MM.1S (cell line): Measurements from ENCODE around the gene EPB41L2.

Experiments used
- DNase-seq: peaks from one replicate; pipeline ENCODE4 v3.0.0-alpha.2; 2015
- H2AFZ ChIP-seq: fragments of 300-600 bp; sonication (generic); 2 replicates; pipeline ENCODE4 v1.6.0; 2016; ENCODE audit warnings: antibody characterized with exemption, low read length
- H3F3A ChIP-seq: fragments of 300-600 bp; sonication (generic); 2 replicates; pipeline ENCODE4 v1.6.1; 2016; ENCODE audit warnings: mild to moderate bottlenecking, antibody characterized with exemption, low read length, moderate library complexity, mixed read lengths; ENCODE audit not compliant: insufficient read depth
- H3K27ac ChIP-seq: fragments of 300-600 bp; sonication (generic); 2 replicates; pipeline ENCODE4 v1.5.1; 2016; ENCODE audit warnings: mild to moderate bottlenecking, low read length
- H3K27me3 ChIP-seq: fragments of 300-600 bp; sonication (generic); replicated peaks from 2 replicates; pipeline ENCODE4 v1.6.0; 2016; ENCODE audit warnings: low read length; ENCODE audit not compliant: insufficient read depth
- H3K36me3 ChIP-seq: fragments of 300-600 bp; sonication (generic); replicated peaks from 2 replicates; pipeline ENCODE4 v1.6.1; 2016; ENCODE audit warnings: mild to moderate bottlenecking, low read length, mixed read lengths; ENCODE audit not compliant: insufficient read depth
- H3K4me1 ChIP-seq: fragments of 300-600 bp; sonication (generic); 2 replicates; pipeline ENCODE4 v1.6.1; 2016; ENCODE audit warnings: low read length, mixed read lengths
- H3K4me2 ChIP-seq: fragments of 300-600 bp; sonication (generic); 2 replicates; pipeline ENCODE4 v1.6.0; 2016; ENCODE audit warnings: low read depth, low read length
- H3K4me3 ChIP-seq: fragments of 300-600 bp; sonication (generic); 2 replicates; pipeline ENCODE4 v1.5.1; 2016; ENCODE audit warnings: low read length, mixed read lengths
- H3K79me2 ChIP-seq: fragments of 300-600 bp; sonication (generic); 2 replicates; pipeline ENCODE4 v1.6.1; 2016; ENCODE audit warnings: mixed run types, low read length, mixed read lengths
- H3K9ac ChIP-seq: fragments of 300-600 bp; sonication (generic); 2 replicates; pipeline ENCODE4 v1.6.1; 2016; ENCODE audit warnings: low read length, mixed read lengths
- H3K9me2 ChIP-seq: fragments of 300-600 bp; sonication (generic); replicated peaks from 2 replicates; pipeline ENCODE4 v1.6.1; 2016; ENCODE audit warnings: mild to moderate bottlenecking, low read length, mixed read lengths; ENCODE audit not compliant: insufficient read depth
- H3K9me3 ChIP-seq: fragments of 300-600 bp; sonication (generic); replicated peaks from 2 replicates; pipeline ENCODE4 v1.6.1; 2016; ENCODE audit warnings: mild to moderate bottlenecking, low read length, mixed read lengths; ENCODE audit not compliant: insufficient read depth
- H4K20me1 ChIP-seq: fragments of 300-600 bp; sonication (generic); 2 replicates; pipeline ENCODE4 v1.6.1; 2016; ENCODE audit warnings: mild to moderate bottlenecking, low read length, moderate library complexity, mixed read lengths; ENCODE audit not compliant: insufficient read depth
- EZH2 ChIP-seq: fragments of 300-600 bp; sonication (generic); optimal IDR thresholded peaks from 2 replicates; pipeline ENCODE3; 2017; ENCODE audit warnings: low read depth, mild to moderate bottlenecking, antibody characterized with exemption, low read length, mixed read lengths
- EZH2phosphoT487 ChIP-seq: fragments of 300-600 bp; sonication (generic); IDR thresholded peaks from 2 replicates; pipeline ENCODE4 v1.6.1; 2018; ENCODE audit warnings: antibody characterized with exemption, low read length
- TF ChIP-seq, protein P1 (sequence below): fragments of 300-600 bp; sonication (generic); IDR thresholded peaks from 2 replicates; pipeline ENCODE4 v1.5.1; 2016; ENCODE audit warnings: antibody characterized with exemption, low read length, mixed read lengths

The EPB41L2 gene

DNA sequence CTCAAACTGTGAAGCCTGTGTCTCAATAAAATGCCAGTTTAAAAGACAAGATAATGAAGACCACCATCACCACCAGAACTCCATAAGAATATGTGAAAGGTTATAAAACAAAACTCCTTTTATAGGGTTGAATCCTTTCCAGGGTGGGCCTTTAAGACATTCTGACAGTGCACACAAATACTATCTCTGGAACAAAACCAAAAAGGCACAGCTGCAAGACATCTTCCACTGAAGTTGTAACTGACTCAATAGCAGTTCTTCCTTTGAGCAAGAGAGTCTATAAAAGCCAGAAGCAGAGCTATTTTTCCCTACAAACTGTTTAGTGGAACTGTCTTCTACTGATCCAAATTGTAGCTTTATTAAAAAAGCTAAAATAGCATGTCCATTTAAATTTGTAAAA is 81.6 kb downstream of the EPB41L2 start:
- H3K4me3 ChIP-seq, result no peak overlapping the region
- no peaks in the 10 kb centered on the region for H3K79me2 ChIP-seq
- no peaks in the 10 kb centered on the region for H3K9me2 ChIP-seq
- H3K9ac ChIP-seq, result no peak overlapping the region
- no peaks in the 10 kb centered on the region for H3F3A ChIP-seq
- no peaks in the 10 kb centered on the region for H4K20me1 ChIP-seq
- H3K27ac ChIP-seq, result no peak overlapping the region
- no peak overlapping the region for H2AFZ ChIP-seq
- H3K27me3 ChIP-seq, result no peaks in the 10 kb centered on the region
- H3K9me3 ChIP-seq, result no peaks in the 10 kb centered on the region
- no peak for DNase-seq
- TF ChIP-seq EZH2, result no peak
- no peak for TF ChIP-seq EZH2phosphoT487
- TF ChIP-seq, protein P1, sequence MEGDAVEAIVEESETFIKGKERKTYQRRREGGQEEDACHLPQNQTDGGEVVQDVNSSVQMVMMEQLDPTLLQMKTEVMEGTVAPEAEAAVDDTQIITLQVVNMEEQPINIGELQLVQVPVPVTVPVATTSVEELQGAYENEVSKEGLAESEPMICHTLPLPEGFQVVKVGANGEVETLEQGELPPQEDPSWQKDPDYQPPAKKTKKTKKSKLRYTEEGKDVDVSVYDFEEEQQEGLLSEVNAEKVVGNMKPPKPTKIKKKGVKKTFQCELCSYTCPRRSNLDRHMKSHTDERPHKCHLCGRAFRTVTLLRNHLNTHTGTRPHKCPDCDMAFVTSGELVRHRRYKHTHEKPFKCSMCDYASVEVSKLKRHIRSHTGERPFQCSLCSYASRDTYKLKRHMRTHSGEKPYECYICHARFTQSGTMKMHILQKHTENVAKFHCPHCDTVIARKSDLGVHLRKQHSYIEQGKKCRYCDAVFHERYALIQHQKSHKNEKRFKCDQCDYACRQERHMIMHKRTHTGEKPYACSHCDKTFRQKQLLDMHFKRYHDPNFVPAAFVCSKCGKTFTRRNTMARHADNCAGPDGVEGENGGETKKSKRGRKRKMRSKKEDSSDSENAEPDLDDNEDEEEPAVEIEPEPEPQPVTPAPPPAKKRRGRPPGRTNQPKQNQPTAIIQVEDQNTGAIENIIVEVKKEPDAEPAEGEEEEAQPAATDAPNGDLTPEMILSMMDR, result no peak
- no peak overlapping the region for H3K4me2 ChIP-seq
- H3K36me3 ChIP-seq, result no peaks in the 10 kb centered on the region
- H3K4me1 ChIP-seq, result no peaks in the 10 kb centered on the region

DNA sequence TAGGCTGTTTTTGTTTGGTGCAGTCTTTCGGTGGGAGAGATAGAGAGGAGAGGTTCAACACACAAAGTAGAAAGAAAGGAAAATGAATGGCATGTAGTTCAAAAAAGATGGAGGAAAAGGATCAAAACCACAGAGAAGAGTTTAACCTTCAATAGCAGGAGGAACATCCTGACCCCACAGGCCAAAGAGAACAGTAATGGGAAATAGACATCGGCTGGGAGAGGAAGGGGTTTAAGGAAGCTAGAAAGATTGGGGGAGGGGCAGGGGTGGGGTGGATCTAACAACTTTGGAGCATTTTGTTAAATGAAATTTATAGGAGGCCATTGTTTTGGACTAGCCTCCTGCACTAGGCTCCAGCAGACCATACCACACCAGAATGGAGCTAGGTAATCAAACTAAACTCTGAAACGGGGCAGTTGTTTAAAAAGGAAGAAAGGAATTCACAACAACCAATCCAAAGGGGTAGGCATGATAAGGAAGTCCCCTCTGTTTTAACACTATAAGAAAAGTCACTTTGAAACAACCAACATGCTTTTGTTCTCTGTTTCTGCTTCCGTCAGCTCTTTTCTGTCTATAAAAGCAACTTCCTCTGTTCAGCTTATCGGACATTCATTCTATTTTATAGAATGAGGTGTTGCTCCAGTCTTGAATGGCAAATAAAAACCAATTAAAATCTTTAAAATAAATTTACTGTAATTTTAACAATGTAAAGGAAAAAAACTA is 82.6 kb downstream of the EPB41L2 start:
- H3K9me3 ChIP-seq, result no peaks in the 10 kb centered on the region
- no peaks in the 10 kb centered on the region for H3K79me2 ChIP-seq
- H4K20me1 ChIP-seq, result no peaks in the 10 kb centered on the region
- H3K27ac ChIP-seq, result no peak overlapping the region
- no peak overlapping the region for H3K4me3 ChIP-seq
- no peaks in the 10 kb centered on the region for H3K27me3 ChIP-seq
- H3K4me1 ChIP-seq, result no peaks in the 10 kb centered on the region
- no peaks in the 10 kb centered on the region for H3K9me2 ChIP-seq
- TF ChIP-seq, protein P1, result no peak
- TF ChIP-seq EZH2 (no peak), EZH2phosphoT487 (no peak)
- no peaks in the 10 kb centered on the region for H3F3A ChIP-seq
- no peak overlapping the region for H3K4me2 ChIP-seq
- no peak for DNase-seq
- H2AFZ ChIP-seq, result no peak overlapping the region
- H3K9ac ChIP-seq, result no peak overlapping the region
- no peaks in the 10 kb centered on the region for H3K36me3 ChIP-seq

DNA sequence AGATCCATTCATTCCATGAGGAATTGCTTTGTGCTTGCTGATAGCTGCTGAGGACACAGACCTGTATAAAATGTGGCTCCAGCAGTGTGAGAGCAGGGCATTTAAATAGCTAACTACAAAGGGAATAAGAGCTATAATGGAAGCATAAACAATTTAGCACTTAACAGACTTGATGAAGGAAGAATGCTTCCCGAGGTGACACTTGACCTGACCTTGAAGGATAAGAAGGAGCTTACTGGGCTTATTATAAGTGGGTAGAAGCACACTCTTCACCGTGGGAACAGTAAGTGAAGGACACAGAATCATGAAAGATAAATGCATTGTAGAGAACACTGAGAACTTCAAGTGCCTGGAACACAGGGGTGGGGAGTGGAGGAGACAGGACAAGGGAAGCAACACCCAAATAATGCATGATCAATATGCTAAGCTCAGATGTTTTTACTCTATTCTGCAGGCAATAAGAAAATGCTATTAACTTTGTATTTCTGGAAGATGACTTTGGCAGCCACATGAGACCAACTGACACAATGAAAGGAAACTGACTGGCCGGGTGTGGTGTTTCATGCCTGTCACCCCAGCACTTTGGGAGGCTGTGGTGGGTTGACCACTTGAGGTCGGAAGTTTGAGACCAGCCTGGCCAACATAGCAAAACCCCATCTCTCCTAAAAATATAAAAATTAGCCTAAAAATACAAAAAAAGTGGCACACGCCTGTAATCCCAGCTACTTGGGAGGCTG is 84.2 kb downstream of the EPB41L2 start:
- H2AFZ ChIP-seq, result no peak overlapping the region
- no peak overlapping the region for H3K27ac ChIP-seq
- H3K4me3 ChIP-seq, result no peak overlapping the region
- no peak overlapping the region for H3K9ac ChIP-seq
- DNase-seq, result no peak
- H3K9me3 ChIP-seq, result no peaks in the 10 kb centered on the region
- no peaks in the 10 kb centered on the region for H3K36me3 ChIP-seq
- no peaks in the 10 kb centered on the region for H3K9me2 ChIP-seq
- no peaks in the 10 kb centered on the region for H3K4me1 ChIP-seq
- TF ChIP-seq EZH2phosphoT487, result no peak
- TF ChIP-seq EZH2, result no peak
- TF ChIP-seq, protein P1, result no peak
- H3F3A ChIP-seq, result no peaks in the 10 kb centered on the region
- no peaks in the 10 kb centered on the region for H4K20me1 ChIP-seq
- H3K79me2 ChIP-seq, result no peaks in the 10 kb centered on the region
- no peak overlapping the region for H3K4me2 ChIP-seq
- no peaks in the 10 kb centered on the region for H3K27me3 ChIP-seq
